Activated CD8-positive, alpha-beta T cell treated with anti-CD3 and anti-CD28 coated beads for 36 hours (primary cell): Measurements from ENCODE around the gene FAM219A. TPM values are rescaled to one million over a fixed set of nuclear protein-coding genes. Genes with fewer than 3 reads are reported as not detected.

Experiments used
- ATAC-seq: fragments of 200-7000 bp; cut with Tn5 transposase; one replicate; pipeline ENCODE4 v1.10.0; 2021; ENCODE audit warnings: mild to moderate bottlenecking, moderate library complexity
- CTCF ChIA-PET: fragments of 350-600 bp; sonication (Branson Sonifier 250); formaldehyde crosslinking; loops from one replicate; lab custom pipeline; 2021; ENCODE audit warnings: antibody characterized with exemption; lab: Charles Lee
- POLR2A ChIA-PET: fragments of 350-600 bp; sonication (Branson Sonifier 250); formaldehyde crosslinking; loops from one replicate; lab custom pipeline; 2021; ENCODE audit warnings: antibody characterized with exemption; lab: Charles Lee
- DNase-seq: peaks from one replicate; pipeline ENCODE4 v3.0.0-alpha.2; 2020
- H3K27ac Mint-ChIP-seq: one replicate; pipeline ENCODE4 v1.8.0; 2021; ENCODE audit warnings: mild to moderate bottlenecking, mixed read lengths
- H3K27me3 Mint-ChIP-seq: one replicate; pipeline ENCODE4 v1.8.0; 2021; ENCODE audit warnings: mixed read lengths
- H3K36me3 Mint-ChIP-seq: one replicate; pipeline ENCODE4 v1.8.0; 2021; ENCODE audit warnings: low read depth, mixed read lengths
- H3K4me1 Mint-ChIP-seq: one replicate; pipeline ENCODE4 v1.8.0; 2021; ENCODE audit warnings: low read depth, mixed read lengths
- H3K4me3 Mint-ChIP-seq: one replicate; pipeline ENCODE4 v1.8.0; 2021; ENCODE audit warnings: mild to moderate bottlenecking, moderate library complexity, mixed read lengths
- H3K9me3 Mint-ChIP-seq: one replicate; pipeline ENCODE4 v1.8.0; 2021; ENCODE audit warnings: mixed read lengths
- intact Hi-C: fragments of 100-400 bp; cut with micrococcal nuclease; formaldehyde crosslinking; loops from one replicate; pipeline ENCODE4 v1.10.0; 2022
- total RNA-seq, 2 experiments: library from RNA; stranded (reverse); gene quantifications; one replicate each; pipeline ENCODE4 v1.2.3, GENCODE V29; 2021
- TF ChIP-seq, protein P1 (sequence below): fragments of 200-600 bp; IDR thresholded peaks from one replicate; pipeline ENCODE4 v1.8.0; 2022; ENCODE audit warnings: antibody characterized with exemption, mild to moderate bottlenecking

The FAM219A gene
- total RNA-seq, 2 experiments from 2014 or later: 8.2 to 9.2 TPM

DNA sequence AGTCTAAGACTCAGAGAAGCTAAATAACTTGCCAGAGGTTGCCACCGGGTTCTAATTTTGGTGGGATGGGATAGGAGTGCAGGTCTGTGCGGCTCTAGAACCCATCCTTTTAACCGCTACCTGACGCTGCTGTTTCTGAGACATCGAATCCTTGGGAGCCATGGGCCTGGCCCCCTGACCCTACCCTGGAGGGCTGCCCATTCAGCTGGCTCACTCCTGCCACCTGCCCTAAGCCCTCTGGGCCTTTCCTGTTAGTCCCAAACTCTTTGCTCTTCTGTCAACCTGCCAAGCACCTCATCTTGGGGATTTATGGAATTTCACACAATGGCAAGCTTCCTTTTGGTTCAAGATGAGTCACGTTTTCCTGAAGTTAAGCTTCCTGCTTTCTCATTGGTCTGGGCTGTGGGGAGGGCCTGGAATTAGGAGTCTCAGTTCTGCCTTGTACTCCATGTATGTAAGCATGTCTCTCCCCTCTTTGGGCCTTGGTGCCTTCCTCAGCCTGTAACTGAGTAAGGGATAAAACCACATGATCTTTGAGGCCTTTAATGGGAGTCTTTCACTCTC is 37.9 kb upstream of the FAM219A start:
- peaks cover 3% of the 10 kb centered on the region for H3K4me1 Mint-ChIP-seq
- ChIA-PET POLR2A (no interaction called here), CTCF (interaction anchor here (0.9 to 10.3 kb wide), 4 partner anchors 51 to 107 kb away, joined by 3 to 90 read pairs (median 7); no protein-coding TSS in a partner anchor)
- TF ChIP-seq, protein P1, sequence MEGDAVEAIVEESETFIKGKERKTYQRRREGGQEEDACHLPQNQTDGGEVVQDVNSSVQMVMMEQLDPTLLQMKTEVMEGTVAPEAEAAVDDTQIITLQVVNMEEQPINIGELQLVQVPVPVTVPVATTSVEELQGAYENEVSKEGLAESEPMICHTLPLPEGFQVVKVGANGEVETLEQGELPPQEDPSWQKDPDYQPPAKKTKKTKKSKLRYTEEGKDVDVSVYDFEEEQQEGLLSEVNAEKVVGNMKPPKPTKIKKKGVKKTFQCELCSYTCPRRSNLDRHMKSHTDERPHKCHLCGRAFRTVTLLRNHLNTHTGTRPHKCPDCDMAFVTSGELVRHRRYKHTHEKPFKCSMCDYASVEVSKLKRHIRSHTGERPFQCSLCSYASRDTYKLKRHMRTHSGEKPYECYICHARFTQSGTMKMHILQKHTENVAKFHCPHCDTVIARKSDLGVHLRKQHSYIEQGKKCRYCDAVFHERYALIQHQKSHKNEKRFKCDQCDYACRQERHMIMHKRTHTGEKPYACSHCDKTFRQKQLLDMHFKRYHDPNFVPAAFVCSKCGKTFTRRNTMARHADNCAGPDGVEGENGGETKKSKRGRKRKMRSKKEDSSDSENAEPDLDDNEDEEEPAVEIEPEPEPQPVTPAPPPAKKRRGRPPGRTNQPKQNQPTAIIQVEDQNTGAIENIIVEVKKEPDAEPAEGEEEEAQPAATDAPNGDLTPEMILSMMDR: no peak
- ATAC-seq (no peak), DNase-seq (no peak)
- H3K27ac Mint-ChIP-seq: no peak overlapping the region
- H3K9me3 Mint-ChIP-seq: no peaks in the 10 kb centered on the region
- H3K4me3 Mint-ChIP-seq: no peak overlapping the region
- H3K36me3 Mint-ChIP-seq: no peaks in the 10 kb centered on the region
- intact Hi-C loops: no loop called here
- peaks cover 7% of the 10 kb centered on the region for H3K27me3 Mint-ChIP-seq

DNA sequence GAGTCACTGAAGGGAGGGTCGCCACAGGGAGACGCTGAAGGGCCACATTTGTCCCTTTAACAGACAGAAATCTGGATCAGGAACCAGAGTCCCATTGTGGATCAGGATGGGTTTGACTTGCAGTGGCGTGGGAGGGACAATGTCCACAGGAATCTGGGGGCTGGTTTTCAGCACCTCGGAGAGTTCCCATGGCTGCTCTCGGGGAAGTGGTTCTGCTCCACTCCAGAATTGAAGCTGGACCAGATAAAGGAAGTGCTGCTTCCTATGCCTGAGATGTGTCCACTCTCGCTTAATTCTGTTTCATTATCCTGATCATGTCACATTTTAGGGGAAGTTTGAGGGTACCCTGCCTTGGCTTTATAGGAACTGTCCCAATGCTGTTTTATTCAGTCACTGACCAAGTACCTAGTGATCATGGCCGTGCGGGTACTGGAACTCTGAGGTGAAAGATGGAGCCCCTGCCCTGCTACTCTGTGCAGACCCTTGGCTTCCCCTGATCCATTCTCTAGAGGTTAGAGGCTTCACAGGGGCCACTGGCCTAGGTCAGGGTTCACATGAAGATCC is 35.7 kb upstream of the FAM219A start:
- CTCF ChIA-PET: interaction anchor here (1.5 to 10.3 kb wide), 3 partner anchors 30 to 90 kb away, joined by 3 to 90 read pairs (median 9); no protein-coding TSS in a partner anchor
- DNase-seq: peak; percentile 50
- no peaks in the 10 kb centered on the region for H3K9me3 Mint-ChIP-seq
- H3K4me1 Mint-ChIP-seq: no peaks in the 10 kb centered on the region
- H3K4me3 Mint-ChIP-seq: no peak overlapping the region
- H3K27me3 Mint-ChIP-seq: peaks cover 12% of the 10 kb centered on the region
- H3K36me3 Mint-ChIP-seq: no peaks in the 10 kb centered on the region
- ATAC-seq: no peak
- intact Hi-C loops: no loop called here
- TF ChIP-seq, protein P1: no peak
- POLR2A ChIA-PET: interaction anchor here (1.6 kb wide), 1 partner anchor 55 kb away, joined by 3 read pairs; no protein-coding TSS in a partner anchor
- no peak overlapping the region for H3K27ac Mint-ChIP-seq

DNA sequence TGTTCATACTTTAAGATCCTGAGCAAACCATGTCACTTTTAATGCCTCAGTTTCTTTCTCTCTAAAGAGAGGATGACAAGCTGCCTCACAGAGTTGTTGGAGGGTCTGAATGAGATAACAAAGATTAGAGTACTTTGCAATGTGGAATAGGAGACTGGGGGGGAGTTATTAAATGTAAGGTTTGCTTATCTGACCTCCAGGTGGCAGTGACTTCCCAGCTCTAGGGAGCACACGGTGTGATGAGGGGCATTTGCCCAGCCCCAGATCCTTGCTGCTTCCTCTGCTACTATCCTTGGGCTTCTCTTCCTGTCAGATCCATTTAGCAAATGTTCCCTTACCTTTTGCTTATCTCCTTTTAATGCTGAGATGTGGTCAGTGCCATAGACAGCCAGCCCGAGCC is 33.7 kb upstream of the FAM219A start:
- H3K9me3 Mint-ChIP-seq: no peaks in the 10 kb centered on the region
- intact Hi-C loops: no loop called here
- H3K27me3 Mint-ChIP-seq: peaks cover 16% of the 10 kb centered on the region
- no peak overlapping the region for H3K27ac Mint-ChIP-seq
- TF ChIP-seq, protein P1: no peak
- no peaks in the 10 kb centered on the region for H3K36me3 Mint-ChIP-seq
- ChIA-PET CTCF (interaction anchor here (1.9 to 2.0 kb wide), 2 partner anchors 8 to 88 kb away, joined by 7 to 9 read pairs; no protein-coding TSS in a partner anchor), POLR2A (interaction anchor here (1.3 kb wide), 1 partner anchor 269 kb away, joined by 3 read pairs; no protein-coding TSS in a partner anchor)
- DNase-seq (no peak), ATAC-seq (no peak)
- H3K4me3 Mint-ChIP-seq: no peak overlapping the region
- no peaks in the 10 kb centered on the region for H3K4me1 Mint-ChIP-seq

DNA sequence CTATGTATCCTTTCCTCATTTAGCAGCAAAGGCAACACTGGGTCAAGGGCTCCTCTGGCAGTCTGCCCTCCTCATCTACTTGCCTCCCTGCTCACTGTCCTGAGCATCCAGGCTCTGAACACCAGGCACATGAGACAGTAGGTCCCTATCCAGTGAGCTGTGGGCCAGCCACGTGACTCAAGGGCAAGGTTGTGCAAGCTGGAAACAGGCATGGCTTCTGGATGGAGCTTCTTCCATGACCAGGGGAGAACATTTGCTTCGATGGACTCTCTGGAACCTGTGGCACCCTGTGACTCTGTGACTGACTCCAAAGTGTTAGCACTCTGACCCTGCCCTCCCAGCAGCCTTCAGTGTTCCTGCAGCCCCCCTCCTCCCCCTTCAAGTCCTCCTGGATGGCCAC is 33.2 kb upstream of the FAM219A start:
- Mint-ChIP-seq H3K36me3 (no peaks in the 10 kb centered on the region), H3K9me3 (no peaks in the 10 kb centered on the region), H3K4me1 (no peaks in the 10 kb centered on the region), H3K4me3 (no peak overlapping the region), H3K27ac (no peak overlapping the region), H3K27me3 (peaks cover 17% of the 10 kb centered on the region)
- TF ChIP-seq, protein P1: no peak
- intact Hi-C loops: no loop called here
- DNase-seq: no peak
- no peak for ATAC-seq
- CTCF ChIA-PET: interaction anchor here (1.2 to 2.1 kb wide), 3 partner anchors 8 to 100 kb away, joined by 3 to 7 read pairs (median 6); no protein-coding TSS in a partner anchor
- POLR2A ChIA-PET: interaction anchor here (1.3 kb wide), 1 partner anchor 269 kb away, joined by 3 read pairs; no protein-coding TSS in a partner anchor

DNA sequence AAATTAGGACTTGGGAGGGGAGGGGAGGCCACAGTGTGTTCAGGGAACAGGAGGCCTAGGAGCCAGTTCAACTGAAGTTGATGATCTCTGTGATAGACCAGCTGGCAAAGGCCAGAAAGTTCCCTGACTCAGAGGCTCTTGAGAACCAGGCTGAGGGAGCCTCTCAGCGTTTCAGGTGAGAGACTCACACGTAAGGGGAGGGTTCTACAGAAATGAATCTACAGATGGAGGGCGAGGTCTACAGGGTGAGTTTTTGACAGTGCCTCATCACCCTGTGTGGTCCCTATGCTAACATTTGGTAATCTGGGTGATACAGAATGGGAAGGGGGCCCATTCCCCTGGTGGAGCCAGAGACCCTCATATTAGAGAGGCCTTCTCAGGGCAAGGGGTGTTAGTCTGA is 32.4 kb upstream of the FAM219A start:
- Mint-ChIP-seq H3K9me3 (no peaks in the 10 kb centered on the region), H3K27ac (no peak overlapping the region), H3K27me3 (peaks cover 18% of the 10 kb centered on the region), H3K4me3 (no peak overlapping the region), H3K36me3 (no peaks in the 10 kb centered on the region), H3K4me1 (no peaks in the 10 kb centered on the region)
- ChIA-PET CTCF (interaction anchor here (0.9 to 2.1 kb wide), 5 partner anchors 9 to 100 kb away, joined by 3 to 7 read pairs (median 5); no protein-coding TSS in a partner anchor), POLR2A (no interaction called here)
- intact Hi-C loops: no loop called here
- TF ChIP-seq, protein P1: no peak
- ATAC-seq (no peak), DNase-seq (no peak)
